ENCODE data around the gene CLCN2.
"Not testable (repeated sequence)": the region's sequence is repeated elsewhere in the genome, so short reads cannot be mapped to it uniquely, and the experiment has no call there.

The CLCN2 gene

DNA sequence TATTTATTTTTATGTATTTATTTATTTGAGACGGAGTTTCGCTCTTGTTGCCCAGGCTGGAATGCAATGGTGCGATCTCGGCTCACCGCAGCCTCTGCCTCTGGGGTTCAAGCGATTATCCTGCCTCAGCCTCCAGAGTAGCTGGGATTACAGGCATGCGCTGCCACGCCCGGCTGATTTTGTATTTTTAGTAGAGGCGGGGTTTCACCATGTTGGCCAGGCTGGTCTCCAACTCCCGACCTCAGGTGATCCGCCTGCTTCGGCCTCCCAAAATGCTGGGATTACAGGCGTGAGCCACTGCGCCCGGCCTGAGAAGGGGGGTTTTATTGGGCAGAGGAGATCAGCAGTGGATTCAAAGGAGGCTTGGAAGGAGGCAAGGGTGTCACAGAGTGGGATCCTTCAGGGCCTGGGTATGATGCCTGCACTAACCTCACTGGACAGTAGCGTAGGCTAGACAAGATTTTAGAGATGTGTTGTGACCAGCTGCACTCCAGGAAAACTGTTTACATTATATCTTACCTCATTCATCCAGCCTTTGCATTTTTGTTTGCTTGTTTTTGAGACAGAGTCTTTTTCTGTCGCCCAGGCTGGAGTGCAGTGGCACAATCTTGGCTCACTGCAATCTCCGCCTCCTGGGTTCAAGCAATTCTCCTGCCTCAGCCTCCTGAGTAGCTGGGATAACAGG lies 21.8 kb downstream of the CLCN2 start:
- not testable (repeated sequence) for H3K79me2 ChIP-seq (ENCODE audit: control insufficient read depth, insufficient read depth, low read length); H3K4me1 ChIP-seq (ENCODE audit: control insufficient read depth, low read depth, low read length); H3K23ac ChIP-seq (ENCODE audit: low read length); H3K79me1 ChIP-seq (ENCODE audit: low read length); H2AK5ac ChIP-seq (ENCODE audit: low read length); H3K4me3 ChIP-seq (ENCODE audit: low read length); H3K4ac ChIP-seq (ENCODE audit: low read depth, low read length); H2BK120ac ChIP-seq (ENCODE audit: low read depth, low read length); H3K56ac ChIP-seq (ENCODE audit: low read length); H3K27ac ChIP-seq (ENCODE audit: low read depth, low read length); H2BK15ac ChIP-seq (replicated peaks; ENCODE audit: low read depth); H3K4me2 ChIP-seq (ENCODE audit: low read length); H3K36me3 ChIP-seq (ENCODE audit: control insufficient read depth, insufficient read depth, low read length); H2BK5ac ChIP-seq (ENCODE audit: low read length); H3K9ac ChIP-seq (ENCODE audit: low read length); DNase-seq; H4K5ac ChIP-seq (ENCODE audit: low read length); H3K18ac ChIP-seq (ENCODE audit: low read length); H4K8ac ChIP-seq (ENCODE audit: low read depth, low read length); H3K27me3 ChIP-seq (ENCODE audit: insufficient read depth, low read length, poor library complexity)
- WGBS (ENCODE audit: extremely low coverage, insufficient coverage, low lambda C conversion rate): no CpG with 5 or more reads among the region's 19 CpGs

DNA sequence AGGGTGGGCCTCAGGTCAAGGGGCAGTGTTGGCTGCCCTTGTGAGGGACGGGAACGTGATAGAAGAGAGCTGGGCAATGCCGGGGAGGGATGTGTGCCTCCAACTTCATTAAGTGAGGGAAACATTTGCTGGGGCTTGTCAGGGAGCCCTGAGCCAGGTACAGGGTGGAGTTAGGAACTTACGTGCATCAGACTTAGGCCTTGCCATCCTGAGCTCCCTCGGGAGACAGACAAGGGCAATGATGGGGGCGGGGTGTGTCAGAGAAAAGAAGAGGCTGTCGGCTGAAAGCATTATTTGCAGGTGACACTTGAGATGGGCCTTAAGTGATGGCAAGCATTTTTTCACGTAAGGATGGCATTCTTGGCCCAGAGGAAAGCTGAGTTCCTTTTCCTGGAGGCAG lies 22.4 kb downstream of the CLCN2 start:
- no peak overlapping the region for H4K8ac ChIP-seq (ENCODE audit: low read depth, low read length)
- H3K56ac ChIP-seq (ENCODE audit: low read length): no peak overlapping the region
- no peaks in the 10 kb centered on the region for H3K27me3 ChIP-seq (ENCODE audit: insufficient read depth, low read length, poor library complexity)
- H3K79me2 ChIP-seq (ENCODE audit: control insufficient read depth, insufficient read depth, low read length): no peaks in the 10 kb centered on the region
- no peak overlapping the region for H3K4me2 ChIP-seq (ENCODE audit: low read length)
- peaks cover 3% of the 10 kb centered on the region for H3K4me1 ChIP-seq (ENCODE audit: control insufficient read depth, low read depth, low read length)
- no peak overlapping the region for H3K27ac ChIP-seq (ENCODE audit: low read depth, low read length)
- H3K23ac ChIP-seq (ENCODE audit: low read length): no peak overlapping the region
- no peak overlapping the region for H3K4me3 ChIP-seq (ENCODE audit: low read length)
- H3K9ac ChIP-seq (ENCODE audit: low read length): no peak overlapping the region
- H2BK15ac ChIP-seq (replicated peaks; ENCODE audit: low read depth): no peak overlapping the region
- no peak overlapping the region for H2BK5ac ChIP-seq (ENCODE audit: low read length)
- no peak overlapping the region for H4K5ac ChIP-seq (ENCODE audit: low read length)
- no peak overlapping the region for H3K4ac ChIP-seq (ENCODE audit: low read depth, low read length)
- peaks cover 5% of the 10 kb centered on the region for H3K36me3 ChIP-seq (ENCODE audit: control insufficient read depth, insufficient read depth, low read length)
- no peak overlapping the region for H3K18ac ChIP-seq (ENCODE audit: low read length)
- no CpG with 5 or more reads among the region's 8 CpGs for WGBS (ENCODE audit: extremely low coverage, insufficient coverage, low lambda C conversion rate)
- H2AK5ac ChIP-seq (ENCODE audit: low read length): no peak overlapping the region
- H3K79me1 ChIP-seq (ENCODE audit: low read length): peaks cover 3% of the 10 kb centered on the region
- no peak for DNase-seq
- H2BK120ac ChIP-seq (ENCODE audit: low read depth, low read length): no peak overlapping the region

DNA sequence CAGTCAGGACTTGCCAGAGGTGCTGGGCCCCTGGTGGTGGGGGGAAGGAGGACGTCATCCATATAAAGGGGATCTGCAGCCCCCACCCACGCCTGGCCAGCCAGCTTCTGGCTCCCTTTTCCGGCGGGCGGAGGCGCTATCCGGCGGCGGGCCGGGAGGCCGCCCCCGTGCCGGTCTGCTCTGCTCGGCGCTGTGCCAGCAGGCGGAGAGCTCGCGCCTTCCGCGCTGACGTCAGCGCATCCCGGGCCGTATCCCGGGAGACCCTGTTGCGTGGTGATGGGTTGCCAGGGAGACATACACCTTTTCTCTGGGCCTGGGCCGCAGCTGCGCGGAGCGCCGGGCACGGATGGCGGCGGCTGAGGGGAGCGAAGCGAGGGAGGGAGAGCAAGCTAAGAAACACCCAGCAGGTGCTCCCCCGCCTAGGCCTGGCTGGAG lies 22.9 kb downstream of the CLCN2 start:
- H3K4ac ChIP-seq (ENCODE audit: low read depth, low read length): no peak overlapping the region
- no peak overlapping the region for H3K4me3 ChIP-seq (ENCODE audit: low read length)
- H3K23ac ChIP-seq (ENCODE audit: low read length): no peak overlapping the region
- no CpG with 5 or more reads among the region's 37 CpGs for WGBS (ENCODE audit: extremely low coverage, insufficient coverage, low lambda C conversion rate)
- H3K79me1 ChIP-seq (ENCODE audit: low read length): peaks cover 3% of the 10 kb centered on the region
- no peaks in the 10 kb centered on the region for H3K27me3 ChIP-seq (ENCODE audit: insufficient read depth, low read length, poor library complexity)
- peaks cover 7% of the 10 kb centered on the region for H3K36me3 ChIP-seq (ENCODE audit: control insufficient read depth, insufficient read depth, low read length)
- no peak overlapping the region for H3K27ac ChIP-seq (ENCODE audit: low read depth, low read length)
- H2BK120ac ChIP-seq (ENCODE audit: low read depth, low read length): no peak overlapping the region
- no peak overlapping the region for H3K9ac ChIP-seq (ENCODE audit: low read length)
- peak; percentile 93 for DNase-seq
- no peak overlapping the region for H4K8ac ChIP-seq (ENCODE audit: low read depth, low read length)
- no peak overlapping the region for H2BK15ac ChIP-seq (replicated peaks; ENCODE audit: low read depth)
- no peak overlapping the region for H3K18ac ChIP-seq (ENCODE audit: low read length)
- H4K5ac ChIP-seq (ENCODE audit: low read length): no peak overlapping the region
- H3K4me2 ChIP-seq (ENCODE audit: low read length): no peak overlapping the region
- H3K56ac ChIP-seq (ENCODE audit: low read length): no peak overlapping the region
- H3K4me1 ChIP-seq (ENCODE audit: control insufficient read depth, low read depth, low read length): peaks cover 3% of the 10 kb centered on the region
- H2BK5ac ChIP-seq (ENCODE audit: low read length): no peak overlapping the region
- H2AK5ac ChIP-seq (ENCODE audit: low read length): no peak overlapping the region
- no peaks in the 10 kb centered on the region for H3K79me2 ChIP-seq (ENCODE audit: control insufficient read depth, insufficient read depth, low read length)

DNA sequence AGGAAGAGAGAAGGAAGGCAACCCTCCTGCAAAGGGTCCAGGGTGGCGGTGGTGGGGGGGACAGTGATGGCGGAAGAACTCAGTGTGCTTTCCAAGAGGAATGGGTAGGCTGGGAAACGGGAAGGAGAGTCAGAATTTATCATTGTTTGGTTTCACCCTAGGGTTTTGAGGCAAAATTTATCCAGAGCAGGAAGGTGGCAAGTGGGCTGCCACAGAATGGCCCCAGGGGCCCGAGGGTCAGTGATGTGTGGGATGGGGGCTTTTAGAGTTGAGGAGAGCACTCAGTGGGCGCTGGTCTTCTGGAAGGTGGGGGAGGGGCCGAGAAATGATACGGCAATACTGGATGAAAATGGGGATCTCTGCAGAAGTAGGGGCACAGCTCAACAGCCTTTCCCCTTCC lies 23.4 kb downstream of the CLCN2 start:
- H3K4me1 ChIP-seq (ENCODE audit: control insufficient read depth, low read depth, low read length): peaks cover 3% of the 10 kb centered on the region
- H3K27ac ChIP-seq (ENCODE audit: low read depth, low read length): no peak overlapping the region
- no peak overlapping the region for H4K8ac ChIP-seq (ENCODE audit: low read depth, low read length)
- H3K79me1 ChIP-seq (ENCODE audit: low read length): peaks cover 3% of the 10 kb centered on the region
- H2BK15ac ChIP-seq (replicated peaks; ENCODE audit: low read depth): no peak overlapping the region
- no peak overlapping the region for H2BK5ac ChIP-seq (ENCODE audit: low read length)
- no peak overlapping the region for H3K4ac ChIP-seq (ENCODE audit: low read depth, low read length)
- H3K9ac ChIP-seq (ENCODE audit: low read length): no peak overlapping the region
- H3K36me3 ChIP-seq (ENCODE audit: control insufficient read depth, insufficient read depth, low read length): peaks cover 7% of the 10 kb centered on the region
- no peak overlapping the region for H3K56ac ChIP-seq (ENCODE audit: low read length)
- no peak overlapping the region for H2BK120ac ChIP-seq (ENCODE audit: low read depth, low read length)
- no peaks in the 10 kb centered on the region for H3K27me3 ChIP-seq (ENCODE audit: insufficient read depth, low read length, poor library complexity)
- no peak overlapping the region for H3K4me3 ChIP-seq (ENCODE audit: low read length)
- H3K18ac ChIP-seq (ENCODE audit: low read length): no peak overlapping the region
- H3K4me2 ChIP-seq (ENCODE audit: low read length): no peak overlapping the region
- H3K79me2 ChIP-seq (ENCODE audit: control insufficient read depth, insufficient read depth, low read length): no peaks in the 10 kb centered on the region
- no peak overlapping the region for H3K23ac ChIP-seq (ENCODE audit: low read length)
- H2AK5ac ChIP-seq (ENCODE audit: low read length): no peak overlapping the region
- WGBS (ENCODE audit: extremely low coverage, insufficient coverage, low lambda C conversion rate): no CpG with 5 or more reads among the region's 7 CpGs
- H4K5ac ChIP-seq (ENCODE audit: low read length): no peak overlapping the region
- DNase-seq: no peak

DNA sequence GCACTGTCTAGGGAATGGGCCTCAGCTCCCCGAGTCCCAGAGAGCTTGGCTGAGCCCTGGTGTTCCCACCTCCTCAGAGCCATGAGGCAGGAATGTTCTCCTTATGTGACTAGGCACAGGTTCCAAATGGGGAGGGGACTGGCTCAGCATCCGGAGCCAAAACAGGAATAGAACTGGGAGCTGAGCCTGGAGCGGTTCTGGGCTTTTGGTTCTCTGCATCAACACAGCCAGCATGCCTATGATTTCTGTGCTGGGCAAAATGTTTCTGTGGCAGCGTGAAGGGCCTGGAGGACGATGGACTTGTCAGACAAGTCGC lies 24.0 kb downstream of the CLCN2 start, which contains the start of gene FAM131A:
TSS of gene FAM131A (plus strand) at position 202 of the 316 bp plus-strand sequence. CDS start at position 233, 31 bp downstream.
- Histone ChIP-seq H3K23ac (ENCODE audit: low read length) (peak within 1 kb of the TSS; percentile 74), H3K9ac (ENCODE audit: low read length) (peak within 1 kb of the TSS; percentile 90), H4K8ac (ENCODE audit: low read depth, low read length) (no peak within 1 kb of the TSS), H3K79me1 (ENCODE audit: low read length) (peaks cover 3% of the 10 kb centered on the region), H2BK5ac (ENCODE audit: low read length) (no peak within 1 kb of the TSS), H3K18ac (ENCODE audit: low read length) (peak within 1 kb of the TSS; percentile 64), H3K27ac (ENCODE audit: low read depth, low read length) (peak within 1 kb of the TSS; percentile 87), H3K4ac (ENCODE audit: low read depth, low read length) (peak within 1 kb of the TSS; percentile 11), H3K4me3 (ENCODE audit: low read length) (peak within 1 kb of the TSS; percentile 80), H3K4me2 (ENCODE audit: low read length) (peak within 1 kb of the TSS; percentile 86), H3K27me3 (ENCODE audit: insufficient read depth, low read length, poor library complexity) (no peaks in the 10 kb centered on the region), H2BK120ac (ENCODE audit: low read depth, low read length) (no peak within 1 kb of the TSS), H3K36me3 (ENCODE audit: control insufficient read depth, insufficient read depth, low read length) (peaks cover 8% of the 10 kb centered on the region), H2BK15ac (replicated peaks; ENCODE audit: low read depth) (no peak within 1 kb of the TSS), H3K4me1 (ENCODE audit: control insufficient read depth, low read depth, low read length) (peaks cover 3% of the 10 kb centered on the region), H4K5ac (ENCODE audit: low read length) (no peak within 1 kb of the TSS), H3K56ac (ENCODE audit: low read length) (peak within 1 kb of the TSS; percentile 95), H2AK5ac (ENCODE audit: low read length) (peak within 1 kb of the TSS; percentile 64), H3K79me2 (ENCODE audit: control insufficient read depth, insufficient read depth, low read length) (no peaks in the 10 kb centered on the region)
- DNase-seq: no peak
- no CpG with 5 or more reads among the region's 6 CpGs for WGBS (ENCODE audit: extremely low coverage, insufficient coverage, low lambda C conversion rate)

Measured in mesendoderm (in vitro differentiated cells).